Liver (tissue), 3 donors: ENCODE results near the gene PKD2.

Source experiments
- ATF3 ChIP-seq: IDR thresholded peaks from 2 replicates; pipeline ENCODE4 v1.6.1; 2016; ENCODE audit warnings: antibody characterized with exemption
- CTCF ChIP-seq: fragments of 150-350 bp; IDR thresholded peaks from 2 replicates; pipeline ENCODE4 v1.5.1; 2017; ENCODE audit warnings: improper control_type of control experiment, low read depth, low read length; ENCODE audit not compliant: missing input control
- EGR1 ChIP-seq, 2 donors: IDR thresholded peaks; 2 replicates each; pipeline ENCODE4 v1.6.1; 2016 to 2018; ENCODE audit warnings: antibody characterized with exemption in 2 of 2, low read depth in 2 of 2
- FOXA1 ChIP-seq: IDR thresholded peaks from 2 replicates; pipeline ENCODE4 v1.6.1; 2016; ENCODE audit warnings: antibody characterized with exemption
- FOXA2 ChIP-seq: IDR thresholded peaks from 2 replicates; pipeline ENCODE4 v1.6.1; 2016; ENCODE audit warnings: antibody characterized with exemption
- HNF4A ChIP-seq, 2 donors: conservative IDR thresholded peaks; 2 replicates each; pipeline ENCODE4 v1.6.1; 2016; ENCODE audit warnings: antibody characterized with exemption in 2 of 2, mild to moderate bottlenecking in 2 of 2
- HNF4G ChIP-seq: IDR thresholded peaks from 2 replicates; pipeline ENCODE4 v1.6.1; 2016; ENCODE audit warnings: antibody characterized with exemption
- JUND ChIP-seq, 2 donors: IDR thresholded peaks; 2 replicates each; pipeline ENCODE4 v1.6.1; 2016; ENCODE audit warnings: antibody characterized with exemption in 2 of 2
- MAX ChIP-seq: IDR thresholded peaks from 2 replicates; pipeline ENCODE4 v1.6.1; 2016; ENCODE audit warnings: antibody characterized with exemption
- REST ChIP-seq: IDR thresholded peaks from 2 replicates; pipeline ENCODE4 v1.6.1; 2016; ENCODE audit warnings: antibody characterized with exemption, mild to moderate bottlenecking
- SP1 ChIP-seq: IDR thresholded peaks from 2 replicates; pipeline ENCODE4 v1.6.1; 2018; ENCODE audit warnings: antibody characterized with exemption, mild to moderate bottlenecking
- TAF1 ChIP-seq: conservative IDR thresholded peaks from 2 replicates; pipeline ENCODE4 v1.6.1; 2016; ENCODE audit warnings: antibody characterized with exemption, mild to moderate bottlenecking
- donor health status: healthy.
- donor health status: healthy.

GRCh38 chr4:88058295-88058694, 50.9 kb downstream of the PKD2 start:
- TF ChIP-seq TAF1, result no peak
- TF ChIP-seq CTCF, result no peak
- TF ChIP-seq FOXA1, result no peak
- TF ChIP-seq HNF4A (conservative IDR thresholded peaks at IDR 0.05), result no peak
- TF ChIP-seq JUND (IDR thresholded peaks at IDR 0.05), result no peak
- no peak for TF ChIP-seq HNF4G
- no peak for TF ChIP-seq FOXA2
- no peak for TF ChIP-seq SP1
- TF ChIP-seq REST, result no peak
- TF ChIP-seq ATF3, result no peak
- TF ChIP-seq MAX, result no peak
- TF ChIP-seq EGR1 (IDR thresholded peaks at IDR 0.05; ENCODE audit: low read depth in 2 of 2), result no peak
